Measurements from ENCODE around the gene FAAP20.

FAAP20 gene

GRCh38 chr1:2166695-2167094 is 27.9 kb downstream of the FAAP20 start:
- H3K4me2 ChIP-seq (ENCODE audit: low read depth, low read length), result no peak overlapping the region
- no peak for DNase-seq
- no peaks in the 10 kb centered on the region for H4K20me1 ChIP-seq (ENCODE audit: insufficient read depth, low read length)
- TF ChIP-seq EZH2 (optimal IDR thresholded peaks at IDR 0.05; ENCODE audit: low read depth, low read length), result no peak
- no peak for TF ChIP-seq EZH2phosphoT487 (IDR thresholded peaks at IDR 0.05; ENCODE audit: low read length)
- TF ChIP-seq CTCF (IDR thresholded peaks at IDR 0.05; ENCODE audit: low read length), result no peak
- H3F3A ChIP-seq (ENCODE audit: insufficient read depth, low read length), result no peaks in the 10 kb centered on the region
- no peaks in the 10 kb centered on the region for H3K4me1 ChIP-seq (ENCODE audit: low read length)
- H3K9me3 ChIP-seq (replicated peaks; ENCODE audit: insufficient read depth, low read length), result no peaks in the 10 kb centered on the region
- H3K36me3 ChIP-seq (replicated peaks; ENCODE audit: insufficient read depth, low read length), result no peaks in the 10 kb centered on the region
- no peak overlapping the region for H3K9ac ChIP-seq (ENCODE audit: low read length)
- H3K79me2 ChIP-seq (ENCODE audit: low read length), result no peaks in the 10 kb centered on the region
- no peak overlapping the region for H3K4me3 ChIP-seq (ENCODE audit: low read length)
- peaks cover 92% of the 10 kb centered on the region for H3K27me3 ChIP-seq (replicated peaks; ENCODE audit: insufficient read depth, low read length)
- H2AFZ ChIP-seq (ENCODE audit: low read length), result no peak overlapping the region
- no peaks in the 10 kb centered on the region for H3K9me2 ChIP-seq (replicated peaks; ENCODE audit: insufficient read depth, low read length)
- no peak overlapping the region for H3K27ac ChIP-seq (ENCODE audit: low read length)

GRCh38 chr1:2166254-2166653 is 28.3 kb downstream of the FAAP20 start:
- Histone ChIP-seq H3K4me1 (ENCODE audit: low read length) (no peaks in the 10 kb centered on the region), H3K4me2 (ENCODE audit: low read depth, low read length) (no peak overlapping the region), H3K36me3 (replicated peaks; ENCODE audit: insufficient read depth, low read length) (no peaks in the 10 kb centered on the region), H3K79me2 (ENCODE audit: low read length) (no peaks in the 10 kb centered on the region), H3K9me3 (replicated peaks; ENCODE audit: insufficient read depth, low read length) (no peaks in the 10 kb centered on the region), H3K27me3 (replicated peaks; ENCODE audit: insufficient read depth, low read length) (peaks cover 94% of the 10 kb centered on the region), H3K27ac (ENCODE audit: low read length) (no peak overlapping the region), H3K4me3 (ENCODE audit: low read length) (no peak overlapping the region), H2AFZ (ENCODE audit: low read length) (no peak overlapping the region), H3K9me2 (replicated peaks; ENCODE audit: insufficient read depth, low read length) (no peaks in the 10 kb centered on the region), H4K20me1 (ENCODE audit: insufficient read depth, low read length) (no peaks in the 10 kb centered on the region), H3K9ac (ENCODE audit: low read length) (no peak overlapping the region), H3F3A (ENCODE audit: insufficient read depth, low read length) (no peaks in the 10 kb centered on the region)
- no peak for TF ChIP-seq EZH2phosphoT487 (IDR thresholded peaks at IDR 0.05; ENCODE audit: low read length)
- TF ChIP-seq CTCF (IDR thresholded peaks at IDR 0.05; ENCODE audit: low read length), result no peak
- TF ChIP-seq EZH2 (optimal IDR thresholded peaks at IDR 0.05; ENCODE audit: low read depth, low read length), result no peak
- DNase-seq, result no peak

- Histone ChIP-seq H4K20me1 (ENCODE audit: insufficient read depth, low read length) (no peaks in the 10 kb centered on the region), H3K4me2 (ENCODE audit: low read depth, low read length) (no peak overlapping the region), H3K9ac (ENCODE audit: low read length) (no peak overlapping the region), H3K4me1 (ENCODE audit: low read length) (no peaks in the 10 kb centered on the region), H3K27me3 (replicated peaks; ENCODE audit: insufficient read depth, low read length) (peaks cover 93% of the 10 kb centered on the region), H3K79me2 (ENCODE audit: low read length) (no peaks in the 10 kb centered on the region), H3F3A (ENCODE audit: insufficient read depth, low read length) (no peaks in the 10 kb centered on the region), H3K9me3 (replicated peaks; ENCODE audit: insufficient read depth, low read length) (no peaks in the 10 kb centered on the region), H3K36me3 (replicated peaks; ENCODE audit: insufficient read depth, low read length) (no peaks in the 10 kb centered on the region), H3K9me2 (replicated peaks; ENCODE audit: insufficient read depth, low read length) (no peaks in the 10 kb centered on the region), H2AFZ (ENCODE audit: low read length) (no peak overlapping the region), H3K4me3 (ENCODE audit: low read length) (no peak overlapping the region), H3K27ac (ENCODE audit: low read length) (no peak overlapping the region)
- no peak for DNase-seq
- no peak for TF ChIP-seq EZH2phosphoT487 (IDR thresholded peaks at IDR 0.05; ENCODE audit: low read length)
- no peak for TF ChIP-seq CTCF (IDR thresholded peaks at IDR 0.05; ENCODE audit: low read length)
- no peak for TF ChIP-seq EZH2 (optimal IDR thresholded peaks at IDR 0.05; ENCODE audit: low read depth, low read length)
Measured at GRCh38 chr1:2165646-2166045, 28.9 kb downstream of the FAAP20 start.
